Fibroblast of mammary gland (primary cell): Measurements from ENCODE around the gene THRA.

ENCODE experiments used
- DNase-seq: peaks from one replicate; pipeline ENCODE4 v3.0.0-alpha.2; 2010; ENCODE audit warnings: low read depth
- H3K4me3 ChIP-seq: 2 replicates; pipeline ENCODE4 v1.5.1; 2011; ENCODE audit warnings: low read depth, mild to moderate bottlenecking, low read length, moderate library complexity; ENCODE audit not compliant: control insufficient read depth
- CTCF ChIP-seq: conservative IDR thresholded peaks from 2 replicates; pipeline ENCODE4 v1.5.1; 2011; ENCODE audit warnings: low read depth, low read length, inconsistent platforms; ENCODE audit not compliant: control insufficient read depth, insufficient read depth

Gene THRA

DNA sequence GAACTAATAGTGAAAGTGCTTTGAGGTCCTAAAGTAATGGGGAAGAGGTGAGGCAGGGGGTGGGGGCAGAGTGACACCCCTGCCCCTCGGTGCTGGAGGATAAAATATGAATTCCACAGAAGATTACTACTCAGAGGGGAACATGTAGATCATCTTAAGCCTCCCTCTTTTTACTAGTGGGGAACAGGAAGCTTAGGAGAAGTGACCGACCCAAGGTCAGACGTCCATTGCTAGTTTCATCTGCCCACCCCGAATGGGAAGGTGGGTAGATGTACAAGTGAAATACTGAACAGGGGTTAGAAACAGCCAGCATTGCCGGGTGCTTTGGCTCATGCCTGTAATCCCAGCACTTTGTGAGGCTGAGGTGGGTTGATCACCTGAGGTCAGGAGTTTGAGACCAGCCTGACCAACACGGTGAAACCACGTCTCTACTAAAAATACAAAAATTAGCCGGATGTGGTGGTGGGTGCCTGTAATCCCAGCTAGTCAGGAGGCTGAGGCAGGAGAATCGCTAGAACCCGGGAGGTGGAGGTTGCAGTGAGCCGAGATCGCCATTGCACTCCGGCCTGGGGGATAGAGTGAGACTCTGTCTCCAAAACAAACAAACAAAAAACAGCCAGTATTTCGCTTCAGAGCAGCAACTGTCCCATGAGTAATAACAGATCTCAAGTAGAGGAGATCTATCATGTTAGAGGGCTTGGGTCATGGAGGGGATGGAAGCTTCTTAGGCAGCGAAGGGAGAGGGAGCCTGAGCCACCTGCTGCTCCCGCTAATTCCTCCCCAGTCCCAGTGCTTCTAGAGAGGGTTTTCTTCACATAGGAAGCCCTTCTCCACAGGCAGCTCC is 38.8 kb downstream of the THRA start:
- peak; percentile 38 for DNase-seq
- TF ChIP-seq CTCF = no peak
- no peak overlapping the region for H3K4me3 ChIP-seq

- no peak overlapping the region for H3K4me3 ChIP-seq
- no peak for TF ChIP-seq CTCF
- DNase-seq = no peak
Observed at GRCh38 chr17:40103071-40103661, 40.4 kb downstream of the THRA start.

- DNase-seq = no peak
- H3K4me3 ChIP-seq = no peak overlapping the region
- no peak for TF ChIP-seq CTCF
Observed at GRCh38 chr17:40103688-40104087, 40.9 kb downstream of the THRA start.

DNA sequence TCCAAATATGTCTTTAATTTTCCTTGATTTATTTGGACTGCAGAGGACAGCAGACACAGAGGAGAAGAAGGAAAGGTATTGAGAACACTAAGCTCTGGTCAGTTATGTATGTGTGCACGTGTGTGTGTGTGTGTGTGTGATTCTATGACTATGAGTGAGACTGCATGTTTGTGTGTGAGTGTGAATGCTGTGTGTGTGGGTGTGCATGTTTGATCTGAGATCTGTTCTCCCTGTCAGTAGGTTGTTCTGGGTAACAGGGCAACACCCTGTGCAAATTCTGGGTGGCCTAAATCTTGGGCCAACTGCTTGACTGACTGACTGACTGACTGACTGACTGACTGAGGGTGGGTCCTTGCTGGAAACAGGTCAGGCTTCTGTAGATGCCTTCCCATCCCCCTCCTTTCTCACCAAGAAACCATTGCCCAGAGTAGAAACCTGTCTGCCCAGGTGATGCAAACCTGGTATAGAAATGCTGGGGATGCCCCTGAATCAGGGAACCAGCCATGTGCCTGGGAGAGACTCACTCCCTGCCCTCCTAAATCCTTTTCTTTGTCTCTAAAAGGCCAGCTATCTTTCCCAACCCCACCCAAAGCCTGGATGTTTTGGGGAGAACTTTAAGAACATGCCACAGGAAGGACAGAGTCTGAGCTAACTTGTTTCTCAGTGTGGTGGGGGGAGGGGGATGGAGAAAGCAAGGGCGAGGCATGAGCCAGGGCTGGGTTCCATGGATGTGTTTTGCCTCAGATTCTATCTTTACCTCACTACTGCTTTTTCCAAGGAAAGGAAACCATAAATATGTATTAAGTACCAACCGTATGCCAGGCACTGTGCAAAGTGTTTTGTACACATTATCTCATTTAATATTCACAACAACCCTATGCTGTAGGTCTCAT is 42.1 kb downstream of the THRA start:
- H3K4me3 ChIP-seq = no peak overlapping the region
- TF ChIP-seq CTCF = no peak
- peak; percentile 42 for DNase-seq

DNA sequence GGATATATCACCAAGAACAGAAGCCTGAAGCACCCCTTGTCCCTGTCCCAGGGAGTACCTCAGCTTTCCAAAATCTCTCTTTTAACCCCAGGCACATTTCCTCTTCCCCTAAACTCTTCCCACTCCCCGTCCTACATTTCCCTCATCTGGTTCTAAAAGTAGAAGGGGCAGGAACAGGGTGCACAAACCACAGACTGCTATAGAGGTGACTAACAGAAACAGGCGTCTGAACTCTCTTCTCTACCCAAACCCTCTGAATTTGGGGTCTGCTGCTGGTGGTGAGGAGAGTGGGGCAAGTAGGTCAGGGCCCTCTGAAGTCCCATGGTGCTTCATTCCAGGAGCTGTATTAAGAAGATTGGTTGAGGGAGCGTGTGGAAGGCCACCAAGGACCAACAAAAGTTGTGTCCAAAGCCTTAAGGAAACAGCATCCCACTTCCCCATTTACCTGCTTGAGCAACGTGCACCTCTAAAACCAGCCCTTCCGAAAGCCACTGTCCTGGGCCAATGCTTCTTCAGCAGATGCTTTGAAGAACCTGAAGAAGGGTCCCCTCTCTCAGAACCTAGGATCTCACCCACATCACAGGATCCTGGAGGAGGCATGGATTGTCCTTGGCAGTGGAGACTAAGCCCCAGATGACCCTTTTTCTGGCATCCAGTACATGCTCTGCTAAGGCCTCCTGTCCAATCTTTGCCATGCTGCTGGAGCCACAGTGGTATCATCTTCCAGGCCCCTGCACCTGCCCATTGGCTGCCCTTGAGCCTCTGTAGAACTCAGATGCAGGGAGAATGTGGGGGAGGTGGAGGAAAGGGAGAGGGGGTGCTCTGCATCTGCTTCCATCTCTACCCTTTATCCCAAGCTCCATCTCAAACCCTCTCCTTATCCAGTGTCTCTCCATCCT is 43.3 kb downstream of the THRA start:
- DNase-seq = no peak
- no peak for TF ChIP-seq CTCF
- H3K4me3 ChIP-seq = no peak overlapping the region
